GM19328 (cell line): ENCODE data around the gene GPR33.
"Not testable (repeated sequence)": the region's sequence is repeated elsewhere in the genome, so short reads cannot be mapped to it uniquely, and the experiment has no call there.

Experiments used
- ATAC-seq: cut with Tn5 transposase; IDR thresholded peaks from one replicate; pipeline ENCODE4 v1.9.1; 2021; ENCODE audit warnings: mild to moderate bottlenecking, moderate library complexity; ENCODE audit not compliant: unreplicated experiment

The GPR33 gene

GRCh38 chr14:31461545-31461944 lies 26.3 kb downstream of the GPR33 start:
- ATAC-seq, result no peak

DNA sequence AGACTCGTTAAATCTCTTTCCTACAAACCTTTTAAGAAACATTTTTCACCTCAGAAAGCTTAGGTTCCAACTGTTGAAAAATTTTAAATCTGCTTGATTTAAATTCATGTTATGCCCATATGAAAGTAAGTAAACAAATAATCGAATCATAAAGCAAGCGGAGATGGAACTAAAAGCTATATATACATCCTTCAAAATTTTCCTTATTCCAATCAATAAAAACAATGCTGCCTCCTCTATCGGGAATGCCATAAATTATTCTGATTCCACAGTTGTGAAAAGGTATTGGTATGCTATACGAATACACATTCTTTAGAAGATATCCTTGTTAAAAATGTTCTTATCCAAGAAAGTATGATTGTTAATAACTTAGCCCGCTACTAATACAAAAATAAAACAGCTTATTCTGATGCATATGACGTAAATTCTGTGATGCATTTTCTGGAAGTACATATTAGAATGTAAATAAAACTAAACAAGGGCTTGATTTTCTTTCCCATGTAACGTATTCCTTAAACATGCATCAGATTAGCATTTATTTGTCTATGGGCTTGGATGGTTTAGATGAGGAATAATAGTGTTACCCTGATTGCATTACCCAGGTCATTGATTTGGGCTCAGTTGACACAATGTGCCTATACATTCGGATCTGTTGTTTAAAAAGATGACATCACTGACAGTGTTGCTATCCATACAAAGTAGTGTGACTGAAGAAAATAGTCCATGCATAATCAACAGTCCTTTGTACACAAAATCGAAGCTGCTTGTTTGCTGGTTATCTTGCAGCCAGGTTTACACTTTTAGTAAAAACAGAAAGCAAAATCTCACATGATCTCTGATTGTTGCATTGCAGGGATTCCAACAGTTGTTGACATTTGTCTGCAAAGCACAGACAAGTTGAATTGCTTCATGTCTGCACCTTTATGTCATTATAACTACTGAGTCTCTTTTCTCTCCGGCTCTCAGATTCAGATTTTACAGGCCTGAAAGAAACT lies 29.9 kb downstream of the GPR33 start:
- ATAC-seq, result no peak

GRCh38 chr14:31456841-31457664 lies 30.8 kb downstream of the GPR33 start, which contains the start of gene DTD2:
TSS of gene DTD2 (minus strand) at chr14:31457506. CDS start at chr14:31457393, 113 bp downstream.
- peak; percentile 98 for ATAC-seq

DNA sequence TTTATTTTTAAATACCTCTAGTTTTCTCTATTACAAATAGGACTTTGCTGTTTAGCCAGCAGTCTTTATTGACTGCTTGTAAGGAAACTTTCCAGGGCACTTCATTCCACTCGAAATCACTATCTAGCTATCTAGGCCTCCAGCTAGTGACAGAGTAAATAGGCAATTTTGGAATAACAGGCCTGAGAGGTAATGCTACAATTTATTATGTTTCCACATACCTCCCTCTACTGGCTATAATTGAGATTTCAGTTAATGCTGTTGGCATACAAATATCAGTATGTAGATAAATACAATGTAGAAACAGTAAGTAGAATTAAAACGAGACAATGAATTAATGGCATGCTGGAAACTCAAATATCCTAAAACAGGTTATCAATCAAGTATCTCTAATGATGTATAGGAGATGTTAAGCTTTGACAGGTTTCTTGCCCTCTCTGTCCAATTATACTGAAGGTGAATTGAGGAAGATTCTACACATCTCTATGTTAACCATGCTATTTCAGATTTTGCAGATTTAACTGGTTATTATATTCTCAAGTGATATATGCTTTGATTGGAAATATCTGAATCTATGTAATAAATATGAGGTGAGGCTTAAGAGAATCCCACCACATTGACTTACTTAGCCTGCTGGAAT lies 37.7 kb downstream of the GPR33 start:
- ATAC-seq, result no peak

DNA sequence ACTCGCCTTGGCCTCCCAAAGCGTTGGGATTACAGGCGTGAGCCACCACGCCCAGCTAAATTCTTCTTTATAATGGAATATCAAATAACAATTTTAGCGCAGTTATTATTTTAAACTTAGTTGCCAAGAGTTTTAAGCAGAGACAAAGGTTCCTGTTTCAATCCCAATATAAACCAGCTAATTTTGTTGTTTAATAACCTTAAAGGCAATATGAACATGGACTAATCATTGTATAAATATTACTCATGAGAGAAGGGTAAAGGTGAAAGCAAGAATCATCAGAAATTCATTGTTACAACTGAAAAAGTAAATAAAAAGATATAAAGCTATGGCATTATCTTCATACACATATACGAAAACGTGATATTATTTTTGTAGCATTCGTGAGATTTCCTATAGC lies 38.7 kb downstream of the GPR33 start:
- no peak for ATAC-seq

- ATAC-seq, result no peak
Measured at GRCh38 chr14:31445703-31446102, 42.1 kb downstream of the GPR33 start.

DNA sequence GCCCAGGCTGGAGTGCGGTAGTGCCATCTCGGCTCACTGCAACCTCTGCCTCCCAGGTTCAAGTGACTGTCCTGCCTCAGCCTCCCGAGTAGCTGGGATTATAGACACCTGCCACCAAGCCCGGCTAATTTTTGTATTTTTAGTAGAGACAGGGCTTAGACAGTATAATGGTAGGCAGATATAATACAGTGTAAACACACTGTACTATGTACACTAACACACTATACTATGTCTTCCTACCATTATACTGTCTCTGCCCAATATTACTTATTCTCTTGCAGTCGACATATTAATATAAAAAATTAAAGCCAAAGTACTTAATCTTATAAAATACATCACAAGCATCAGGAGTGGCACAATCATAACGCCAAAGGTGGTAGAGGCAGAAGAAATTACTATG lies 45.6 kb downstream of the GPR33 start:
- ATAC-seq, result no peak

- no peak for ATAC-seq
Measured at GRCh38 chr14:31441273-31442111, 46.3 kb downstream of the GPR33 start.

DNA sequence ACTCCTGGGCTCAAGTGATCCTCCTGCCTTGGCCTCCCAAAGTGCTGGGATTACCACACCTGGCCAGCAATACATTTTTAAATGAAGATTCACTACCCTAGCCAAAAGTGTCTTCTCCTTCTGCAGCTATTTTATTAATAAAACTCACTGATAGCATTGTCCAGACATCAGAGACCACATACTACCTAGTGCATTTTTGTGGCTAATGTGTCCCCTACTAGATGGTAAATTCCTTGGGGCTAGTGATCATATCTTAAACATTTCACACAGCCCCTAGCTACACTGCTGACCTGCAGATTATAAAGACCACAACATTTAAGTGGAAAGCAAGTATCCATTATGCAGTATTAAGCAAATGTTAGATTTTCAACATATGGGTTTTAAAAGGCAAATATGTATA lies 47.6 kb downstream of the GPR33 start:
- no peak for ATAC-seq

GRCh38 chr14:31439561-31439960 lies 48.3 kb downstream of the GPR33 start:
- no peak for ATAC-seq

DNA sequence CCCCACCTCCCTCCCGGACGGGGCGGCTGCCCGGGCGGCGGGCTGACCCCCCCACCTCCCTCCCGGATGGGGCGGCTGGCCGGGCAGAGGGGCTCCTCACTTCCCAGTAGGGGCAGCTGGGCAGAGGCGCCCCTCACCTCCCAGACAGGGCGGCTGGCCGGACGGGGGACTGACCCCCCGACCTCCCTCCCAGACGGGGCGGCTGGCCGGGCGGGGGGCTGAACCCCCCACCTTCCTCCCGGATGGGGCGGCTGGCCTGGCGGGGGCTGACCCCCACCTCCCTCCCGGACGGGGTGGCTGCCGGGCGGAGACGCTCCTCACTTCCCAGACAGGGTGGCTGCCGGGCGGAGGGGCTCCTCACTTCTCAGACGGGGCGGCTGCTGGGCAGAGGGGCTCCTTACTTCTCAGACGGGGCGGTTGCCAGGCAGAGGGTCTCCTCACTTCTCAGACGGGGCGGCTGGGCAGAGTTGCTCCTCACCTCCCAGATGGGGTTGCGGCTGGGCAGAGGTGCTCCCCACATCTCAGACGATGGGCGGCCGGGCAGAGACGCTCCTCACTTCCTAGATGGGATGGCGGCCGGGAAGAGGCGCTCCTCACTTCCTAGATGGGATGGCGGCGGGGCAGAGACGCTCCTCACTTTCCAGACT lies 50.7 kb downstream of the GPR33 start:
- not testable (repeated sequence) for ATAC-seq

GRCh38 chr14:31435276-31435675 lies 52.6 kb downstream of the GPR33 start:
- no peak for ATAC-seq
